Smooth muscle cell (in vitro differentiated cells): ENCODE measurements around the gene GRM4. TPM values are rescaled to one million over a fixed set of nuclear protein-coding genes. Genes with fewer than 3 reads are reported as not detected.

ENCODE experiments used
- DNase-seq: peaks from one replicate; lab custom pipeline; 2025; ENCODE audit not compliant: unreplicated experiment; lab: John Stamatoyannopoulos, UW
- H2AFZ ChIP-seq: fragments of 200-600 bp; sonication (generic); 2 replicates; pipeline ENCODE4 v1.6.0; 2016; ENCODE audit warnings: antibody characterized with exemption, low read depth, mild to moderate bottlenecking
- H3F3A ChIP-seq: fragments of 200-600 bp; sonication (generic); 2 replicates; pipeline ENCODE4 v1.6.0; 2017; ENCODE audit warnings: antibody characterized with exemption, low read depth
- H3K27ac ChIP-seq: fragments of 200-600 bp; sonication (generic); 2 replicates; pipeline ENCODE4 v1.5.1; 2016; ENCODE audit warnings: low read depth, mild to moderate bottlenecking
- H3K27me3 ChIP-seq: fragments of 200-600 bp; sonication (generic); 2 replicates; pipeline ENCODE4 v1.6.1; 2016; ENCODE audit warnings: low read depth, mild to moderate bottlenecking
- H3K36me3 ChIP-seq: fragments of 200-600 bp; sonication (generic); 2 replicates; pipeline ENCODE4 v1.5.1; 2016; ENCODE audit warnings: low read depth
- H3K4me1 ChIP-seq: fragments of 200-600 bp; sonication (generic); 2 replicates; pipeline ENCODE4 v1.5.1; 2016; ENCODE audit warnings: low read depth
- H3K4me2 ChIP-seq: fragments of 200-600 bp; sonication (generic); 2 replicates; pipeline ENCODE4 v1.6.0; 2016; ENCODE audit warnings: mild to moderate bottlenecking
- H3K4me3 ChIP-seq: fragments of 200-600 bp; sonication (generic); 2 replicates; pipeline ENCODE4 v1.5.1; 2016; ENCODE audit warnings: mild to moderate bottlenecking
- H3K79me2 ChIP-seq: fragments of 200-600 bp; sonication (generic); 2 replicates; pipeline ENCODE4 v1.6.0; 2016; ENCODE audit warnings: low read depth, mild to moderate bottlenecking
- H3K9ac ChIP-seq: fragments of 200-600 bp; sonication (generic); 2 replicates; pipeline ENCODE4 v1.6.0; 2016; ENCODE audit warnings: low read depth
- H3K9me3 ChIP-seq: fragments of 200-600 bp; sonication (generic); replicated peaks from 2 replicates; pipeline ENCODE4 v1.5.1; 2016; ENCODE audit warnings: low read depth
- H4K20me1 ChIP-seq: fragments of 200-600 bp; sonication (generic); 2 replicates; pipeline ENCODE4 v1.6.0; 2016; ENCODE audit warnings: low read depth
- WGBS: methylation state at CpG from one replicate; pipeline ENCODE4 v1.1.7; 2016; ENCODE audit warnings: low lambda C conversion rate; 5-methylcytosine and 5-hydroxymethylcytosine counted together
- polyA plus RNA-seq: library from polyadenylated mRNA; unstranded; fragments of >200 nt; fragmentation: Nextera tagmentation; extraction: Ambion mirVana; gene quantifications from 2 replicates; pipeline ENCODE4 v1.2.1, GENCODE V29; 2016
- total RNA-seq: library from RNA; depleted of rRNA; stranded (reverse); fragments of >200 nt; gene quantifications from 2 replicates; pipeline ENCODE4 v1.2.3, GENCODE V29; 2014
- TF ChIP-seq, protein P1 (sequence below): fragments of 200-600 bp; sonication (generic); IDR thresholded peaks from 2 replicates; pipeline ENCODE4 v1.5.1; 2017; ENCODE audit warnings: borderline replicate concordance, mild to moderate bottlenecking, antibody characterized with exemption; ENCODE audit not compliant: insufficient read depth, poor library complexity, severe bottlenecking

Gene GRM4
- total and polyA plus RNA-seq, 2 experiments from 2014 or later: 0.21 TPM; not detected in 1

DNA sequence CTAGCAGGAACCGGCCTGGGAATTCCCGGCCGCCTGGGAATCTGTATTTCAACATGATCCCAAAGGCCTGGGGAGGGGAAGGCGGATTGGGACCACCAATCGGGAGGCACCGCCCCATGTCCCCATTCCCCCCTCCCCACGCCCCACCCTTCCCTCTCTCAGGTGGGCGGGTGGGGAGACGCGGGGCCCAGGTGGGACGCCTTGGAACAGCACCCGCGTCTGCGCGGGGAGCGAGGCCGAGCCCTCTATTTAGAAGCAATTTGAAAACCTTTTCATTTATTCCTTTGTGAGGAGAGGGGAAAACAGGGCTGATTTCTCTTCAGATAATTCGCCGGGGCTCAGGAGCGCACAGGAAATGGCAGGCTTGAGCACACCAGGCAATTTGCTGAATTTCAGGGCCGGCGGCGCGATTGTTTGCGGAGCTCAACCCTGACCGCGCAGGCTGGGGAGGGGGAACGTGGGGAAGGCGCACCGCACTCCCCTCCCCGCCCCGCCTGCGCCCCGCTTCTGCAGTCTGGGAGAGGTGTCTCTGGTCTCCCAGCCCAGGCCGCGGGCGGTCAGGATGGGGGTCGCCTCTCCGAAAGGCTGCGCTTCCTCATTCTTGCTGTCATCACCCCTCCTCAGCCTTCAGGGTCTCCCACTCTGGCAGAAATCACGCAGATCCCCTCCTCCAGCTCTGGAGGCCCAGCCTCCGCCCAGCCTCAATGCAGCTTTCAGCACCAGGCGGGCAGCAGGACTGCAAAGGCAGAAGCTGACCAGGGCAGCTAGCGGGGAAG lies 170.0 kb downstream of the GRM4 start:
- H3K4me3 ChIP-seq: no peak overlapping the region
- H4K20me1 ChIP-seq: no peaks in the 10 kb centered on the region
- H3K79me2 ChIP-seq: no peaks in the 10 kb centered on the region
- no peak overlapping the region for H3K4me2 ChIP-seq
- peaks cover 41% of the 10 kb centered on the region for H3K27me3 ChIP-seq
- DNase-seq: no peak
- no peaks in the 10 kb centered on the region for H3K36me3 ChIP-seq
- H3K9ac ChIP-seq: no peak overlapping the region
- H3K9me3 ChIP-seq: no peaks in the 10 kb centered on the region
- TF ChIP-seq, protein P1, sequence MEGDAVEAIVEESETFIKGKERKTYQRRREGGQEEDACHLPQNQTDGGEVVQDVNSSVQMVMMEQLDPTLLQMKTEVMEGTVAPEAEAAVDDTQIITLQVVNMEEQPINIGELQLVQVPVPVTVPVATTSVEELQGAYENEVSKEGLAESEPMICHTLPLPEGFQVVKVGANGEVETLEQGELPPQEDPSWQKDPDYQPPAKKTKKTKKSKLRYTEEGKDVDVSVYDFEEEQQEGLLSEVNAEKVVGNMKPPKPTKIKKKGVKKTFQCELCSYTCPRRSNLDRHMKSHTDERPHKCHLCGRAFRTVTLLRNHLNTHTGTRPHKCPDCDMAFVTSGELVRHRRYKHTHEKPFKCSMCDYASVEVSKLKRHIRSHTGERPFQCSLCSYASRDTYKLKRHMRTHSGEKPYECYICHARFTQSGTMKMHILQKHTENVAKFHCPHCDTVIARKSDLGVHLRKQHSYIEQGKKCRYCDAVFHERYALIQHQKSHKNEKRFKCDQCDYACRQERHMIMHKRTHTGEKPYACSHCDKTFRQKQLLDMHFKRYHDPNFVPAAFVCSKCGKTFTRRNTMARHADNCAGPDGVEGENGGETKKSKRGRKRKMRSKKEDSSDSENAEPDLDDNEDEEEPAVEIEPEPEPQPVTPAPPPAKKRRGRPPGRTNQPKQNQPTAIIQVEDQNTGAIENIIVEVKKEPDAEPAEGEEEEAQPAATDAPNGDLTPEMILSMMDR: no peak
- no peaks in the 10 kb centered on the region for H3F3A ChIP-seq
- no peaks in the 10 kb centered on the region for H3K4me1 ChIP-seq
- H2AFZ ChIP-seq: no peak overlapping the region
- H3K27ac ChIP-seq: no peak overlapping the region
- WGBS: 31% methylated on average over 24 of the region's 44 CpGs

DNA sequence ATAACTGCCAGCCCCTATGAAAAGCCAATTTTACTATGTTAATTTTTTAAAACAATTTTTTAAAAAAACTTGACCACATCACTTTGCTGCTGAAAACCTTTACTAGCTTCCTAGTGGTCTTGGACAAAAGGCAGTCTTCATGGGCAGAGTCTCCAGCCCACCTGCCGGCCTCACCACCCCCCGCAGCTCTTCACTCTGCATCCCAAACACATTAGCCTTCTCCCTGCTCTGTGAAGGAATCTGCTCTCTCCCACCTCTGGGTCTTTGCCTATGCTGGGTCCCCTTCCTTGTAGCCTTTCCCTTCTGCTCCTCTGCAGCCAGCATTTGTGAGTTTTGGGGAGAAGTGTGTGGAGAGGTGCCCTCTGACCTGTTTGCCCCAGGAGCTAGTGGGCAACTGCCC lies 171.4 kb downstream of the GRM4 start:
- Histone ChIP-seq H3K9ac (no peak overlapping the region), H3F3A (no peaks in the 10 kb centered on the region), H3K27ac (no peak overlapping the region), H3K9me3 (no peaks in the 10 kb centered on the region), H3K4me1 (no peaks in the 10 kb centered on the region), H2AFZ (no peak overlapping the region), H4K20me1 (no peaks in the 10 kb centered on the region), H3K4me2 (no peak overlapping the region), H3K27me3 (peaks cover 47% of the 10 kb centered on the region), H3K79me2 (no peaks in the 10 kb centered on the region), H3K4me3 (no peak overlapping the region), H3K36me3 (no peaks in the 10 kb centered on the region)
- 32% methylated on average over 2 of the region's 2 CpGs for WGBS
- TF ChIP-seq, protein P1: no peak
- DNase-seq: no peak

DNA sequence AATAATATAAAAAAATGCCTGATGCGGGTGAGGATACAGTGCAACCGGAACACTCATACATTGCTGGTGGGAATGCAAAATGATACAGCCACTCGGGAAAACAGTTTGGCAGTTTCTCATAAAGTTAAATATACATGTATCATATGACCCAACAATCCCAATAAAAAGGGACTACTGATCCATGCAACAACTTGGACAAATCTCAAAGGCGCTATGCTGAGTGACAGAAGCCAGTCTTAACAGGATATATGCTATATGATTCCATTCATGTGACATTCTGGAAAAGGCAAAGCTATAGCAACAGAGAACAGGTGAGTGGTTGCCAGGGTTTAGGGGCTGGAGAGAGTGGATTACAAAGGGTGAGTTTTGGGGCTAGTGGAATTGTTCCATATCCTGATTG lies 171.9 kb downstream of the GRM4 start:
- no peaks in the 10 kb centered on the region for H3K36me3 ChIP-seq
- H3K9me3 ChIP-seq: no peaks in the 10 kb centered on the region
- peaks cover 48% of the 10 kb centered on the region for H3K27me3 ChIP-seq
- no peak for DNase-seq
- no peak overlapping the region for H3K4me3 ChIP-seq
- H3K27ac ChIP-seq: no peak overlapping the region
- no peaks in the 10 kb centered on the region for H3F3A ChIP-seq
- no peaks in the 10 kb centered on the region for H3K4me1 ChIP-seq
- H3K9ac ChIP-seq: no peak overlapping the region
- WGBS: 91% methylated on average over 4 of the region's 4 CpGs
- no peak overlapping the region for H3K4me2 ChIP-seq
- H4K20me1 ChIP-seq: no peaks in the 10 kb centered on the region
- TF ChIP-seq, protein P1: no peak
- no peaks in the 10 kb centered on the region for H3K79me2 ChIP-seq
- H2AFZ ChIP-seq: no peak overlapping the region

DNA sequence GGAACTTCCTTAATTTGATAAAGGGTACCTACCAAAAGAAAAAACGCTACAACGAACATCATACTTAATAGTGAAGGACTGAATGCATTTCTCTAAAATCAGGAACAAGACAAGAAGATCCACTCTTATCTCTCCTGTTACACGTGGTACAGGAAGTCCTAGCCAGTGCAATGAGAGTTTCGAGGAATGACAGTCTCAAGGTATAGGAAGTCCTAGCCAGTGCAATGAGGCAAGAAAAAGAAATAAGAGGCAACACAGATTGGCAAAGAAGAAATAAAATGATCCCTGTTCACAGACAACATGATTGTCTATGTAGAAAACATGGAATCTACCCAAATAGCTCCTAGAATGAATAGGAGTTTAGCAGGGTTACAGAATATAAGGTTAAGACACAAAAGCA lies 174.3 kb downstream of the GRM4 start:
- DNase-seq: no peak
- Histone ChIP-seq H3K36me3 (no peaks in the 10 kb centered on the region), H2AFZ (no peak overlapping the region), H3K9ac (no peak overlapping the region), H3K4me2 (no peak overlapping the region), H3K27me3 (peaks cover 46% of the 10 kb centered on the region), H3K4me1 (no peaks in the 10 kb centered on the region), H3F3A (no peaks in the 10 kb centered on the region), H4K20me1 (no peaks in the 10 kb centered on the region), H3K4me3 (no peak overlapping the region), H3K27ac (no peak overlapping the region), H3K79me2 (no peaks in the 10 kb centered on the region), H3K9me3 (no peaks in the 10 kb centered on the region)
- 81% methylated on average over 4 of the region's 4 CpGs for WGBS
- TF ChIP-seq, protein P1: no peak
